ENCODE data around the gene TRAF3IP1.

TRAF3IP1 gene

GRCh38 chr2:238444242-238444641 is 123.9 kb downstream of the TRAF3IP1 start:
- DNase-seq (ENCODE audit: low read depth in 2 of 2, low spot score in 1 of 2): no peak

DNA sequence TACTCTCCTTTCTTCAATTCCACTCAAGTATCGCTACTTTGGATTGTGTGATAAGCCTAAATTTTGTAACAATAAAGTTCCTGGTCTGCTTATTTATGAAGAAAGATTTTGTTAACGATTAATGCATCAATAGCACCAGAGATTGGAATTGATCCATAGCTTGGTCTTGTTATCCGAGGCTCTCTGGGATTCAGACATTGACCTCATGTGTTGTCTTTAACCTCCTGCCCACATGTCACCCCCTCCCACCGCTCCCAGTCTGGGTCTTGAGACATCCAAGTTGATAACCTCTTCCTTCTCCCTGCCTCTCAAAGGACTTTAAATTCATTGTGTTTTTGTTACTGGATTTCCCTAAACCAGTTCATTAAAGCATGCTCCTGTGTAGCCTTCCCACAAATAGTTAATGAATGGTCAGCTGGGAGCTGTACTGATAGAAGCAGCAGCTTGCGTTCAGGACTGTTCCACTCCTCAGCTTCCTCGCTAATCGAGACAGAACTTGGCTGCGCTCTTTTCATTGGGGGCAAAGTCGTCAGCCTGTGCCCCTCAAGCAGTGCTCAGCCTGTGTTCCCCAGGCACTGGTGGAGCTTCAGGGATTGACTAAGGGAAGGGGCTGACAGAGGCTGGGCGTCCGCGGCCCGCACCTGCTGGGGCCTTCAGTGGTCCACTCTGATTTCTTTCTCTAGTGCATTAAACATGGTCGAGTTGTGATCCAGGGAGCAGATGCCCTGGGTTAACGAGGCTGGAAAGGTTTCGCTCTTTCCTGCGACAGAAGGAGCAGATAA is 125.3 kb downstream of the TRAF3IP1 start:
- DNase-seq (ENCODE audit: low read depth in 2 of 2, low spot score in 1 of 2): no peak

GRCh38 chr2:238446371-238446770 is 126.1 kb downstream of the TRAF3IP1 start:
- no peak for DNase-seq (ENCODE audit: low read depth in 2 of 2, low spot score in 1 of 2)

DNA sequence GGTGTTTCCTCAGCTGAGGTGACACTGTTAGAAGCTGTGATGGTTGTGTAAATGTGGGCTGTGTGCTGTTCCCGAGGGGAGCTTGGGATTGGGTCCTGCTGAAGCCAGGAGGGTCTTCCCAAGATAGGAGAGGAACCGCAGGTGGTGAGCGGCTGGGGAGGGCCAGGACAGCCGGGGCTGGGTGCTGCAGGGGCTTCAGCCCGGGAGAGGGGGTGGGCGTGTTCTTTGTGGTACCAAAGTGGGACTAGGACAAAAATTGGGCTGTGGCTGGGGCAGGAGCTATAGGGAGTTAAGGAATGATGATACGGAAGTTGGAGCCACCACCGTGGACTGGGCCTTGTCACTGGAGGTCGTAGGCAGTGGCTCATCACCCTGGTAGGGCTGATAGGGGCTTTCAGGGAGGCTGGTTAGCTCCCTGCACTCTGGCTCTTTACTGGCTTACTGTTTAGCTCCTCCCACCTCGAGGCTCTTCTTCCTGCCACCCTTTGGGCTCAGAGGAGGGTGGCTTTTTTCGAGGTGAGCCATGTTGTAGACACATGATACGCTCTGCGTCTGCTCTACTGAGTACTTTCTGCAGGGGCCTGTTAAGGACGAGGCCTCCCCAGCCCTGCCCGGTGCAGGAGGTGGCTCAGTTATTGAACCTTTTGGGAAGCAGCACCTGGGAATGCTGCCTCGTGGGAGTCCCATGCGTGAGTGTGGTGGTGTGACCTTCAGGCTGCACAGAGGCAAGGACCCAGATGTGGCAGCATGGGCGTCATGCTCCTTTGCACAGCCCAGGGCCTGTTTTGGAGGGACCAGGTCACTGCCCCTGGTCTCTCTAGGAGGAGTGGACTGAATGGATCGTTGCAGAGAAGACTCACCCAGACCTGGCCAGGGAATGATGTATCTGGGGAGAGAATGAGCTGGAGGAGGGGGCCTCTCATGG is 128.0 kb downstream of the TRAF3IP1 start:
- DNase-seq (ENCODE audit: low read depth in 2 of 2, low spot score in 1 of 2): no peak

DNA sequence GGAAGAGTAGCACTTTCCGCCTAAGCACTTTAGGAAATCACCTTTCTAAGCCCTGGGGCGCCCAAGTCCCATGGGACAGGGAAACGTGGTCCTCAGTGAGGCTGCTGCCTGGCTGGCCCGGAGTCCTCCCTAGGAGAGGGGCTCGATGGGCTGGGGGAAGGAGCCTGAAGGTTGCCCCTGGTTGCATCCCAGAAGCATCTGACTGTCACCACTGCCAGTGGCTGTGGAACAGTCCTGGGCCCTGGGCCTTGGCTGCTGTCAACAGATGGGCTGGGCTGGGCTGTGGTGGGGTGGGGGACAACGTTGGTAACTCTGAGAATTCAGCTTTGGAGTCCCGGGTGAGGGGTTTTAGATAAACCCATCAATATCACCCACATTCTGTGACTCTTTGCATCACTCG is 128.9 kb downstream of the TRAF3IP1 start:
- DNase-seq (ENCODE audit: low read depth in 2 of 2, low spot score in 1 of 2): no peak

- no peak for DNase-seq (ENCODE audit: low read depth in 2 of 2, low spot score in 1 of 2)
Measured at GRCh38 chr2:238449909-238450417, 129.6 kb downstream of the TRAF3IP1 start.

DNA sequence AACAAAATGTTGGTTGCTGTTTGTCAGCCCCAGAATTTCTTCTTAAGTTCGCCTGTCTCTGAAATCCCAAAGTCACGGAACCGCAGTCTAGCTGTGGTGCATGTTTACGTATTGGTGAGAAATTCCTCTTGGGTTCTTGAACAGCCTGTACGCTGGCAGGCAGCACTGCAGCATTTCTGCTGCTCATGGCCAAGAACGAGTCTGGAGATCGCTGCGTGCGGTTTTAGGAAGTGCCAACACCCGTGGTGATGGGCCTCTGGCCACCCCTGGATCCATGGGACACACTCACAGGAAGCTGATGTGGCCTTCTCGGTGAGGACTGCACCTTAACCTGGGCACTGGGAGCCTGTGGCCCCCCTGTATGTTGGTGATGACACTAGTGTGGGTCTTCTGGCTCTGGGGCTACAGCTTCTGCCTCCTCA is 130.1 kb downstream of the TRAF3IP1 start:
- no peak for DNase-seq (ENCODE audit: low read depth in 2 of 2, low spot score in 1 of 2)

Measured in stimulated activated CD8-positive, alpha-beta memory T cell treated with anti-CD3 and anti-CD28 coated beads, Interleukin-4, amount 100 ng/mL, for 1 hour (primary cell).